K562 (cell line): ENCODE data around the gene GNAT1. TPM values are rescaled to one million over a fixed set of nuclear protein-coding genes. Genes with fewer than 3 reads are reported as not detected.

Source experiments
- DDX20 ChIP-seq: fragments of 450-650 bp; IDR thresholded peaks from 2 replicates; pipeline ENCODE4 v1.6.1; 2016; ENCODE audit warnings: missing genetic modification characterization, low read depth, mild to moderate bottlenecking, missing compliant biosample characterization, moderate library complexity
- HSF4 ChIP-seq: fragments of 250-450 bp; sonication (Bioruptor Pico); IDR thresholded peaks from 2 replicates; pipeline ENCODE4 v2.1.2; 2022; ENCODE audit warnings: mild to moderate bottlenecking, moderate library complexity, borderline replicate concordance
- JUNB ChIP-seq: fragments of 450-650 bp; formaldehyde crosslinking; conservative IDR thresholded peaks from 2 replicates; pipeline ENCODE4 v1.4.0; 2020; ENCODE audit warnings: mild to moderate bottlenecking
- PHB2 ChIP-seq: fragments of 450-650 bp; IDR thresholded peaks from 2 replicates; pipeline ENCODE4 v1.6.1; 2017; ENCODE audit warnings: low read depth
- POLR2A ChIP-seq: fragments of 450-650 bp; conservative IDR thresholded peaks from 2 replicates; pipeline ENCODE4 v1.6.1; 2016
- POLR2G ChIP-seq: fragments of 200-400 bp; formaldehyde crosslinking; IDR thresholded peaks from 2 replicates; pipeline ENCODE4 v1.6.1; 2017; ENCODE audit warnings: low read depth, mild to moderate bottlenecking, antibody characterized with exemption, low read length, moderate library complexity
- RBFOX2 ChIP-seq: fragments of 200-400 bp; formaldehyde crosslinking; IDR thresholded peaks from 2 replicates; pipeline ENCODE4 v1.6.1; 2017; ENCODE audit warnings: low read depth, mild to moderate bottlenecking, low read length, moderate library complexity
- RBM34 ChIP-seq: fragments of 200-400 bp; formaldehyde crosslinking; IDR thresholded peaks from 2 replicates; pipeline ENCODE4 v1.6.1; 2018; ENCODE audit warnings: low read length, borderline replicate concordance; ENCODE audit not compliant: insufficient read depth
- SAP30 ChIP-seq: fragments of 200-600 bp; sonication (generic); IDR thresholded peaks from 2 replicates; pipeline ENCODE4 v1.6.1; 2012; ENCODE audit warnings: borderline replicate concordance, low read depth, mild to moderate bottlenecking, moderate library complexity, low read length, control low read depth, inconsistent platforms; ENCODE audit not compliant: insufficient read depth, poor library complexity, severe bottlenecking
- SMARCE1 ChIP-seq: fragments of 450-650 bp; IDR thresholded peaks from 2 replicates; pipeline ENCODE4 v1.7.1; 2016; ENCODE audit warnings: mild to moderate bottlenecking
- SMC3 ChIP-seq: conservative IDR thresholded peaks from 2 replicates; pipeline ENCODE4 v1.6.1; 2011; ENCODE audit warnings: low read depth, low read length, improper control_type of control experiment; ENCODE audit not compliant: insufficient read depth
- SRSF9 ChIP-seq: fragments of 200-400 bp; formaldehyde crosslinking; IDR thresholded peaks from 2 replicates; pipeline ENCODE4 v1.6.1; 2017; ENCODE audit warnings: low read depth, low read length, borderline replicate concordance
- ZBTB11 ChIP-seq, 3 experiments: fragments of 200-800 bp in 1 of 3; fragments of 250-450 bp in 1 of 3; fragments of 450-650 bp in 1 of 3; sonication (Bioruptor Pico) in 1 of 3; sonication (Bioruptor generic) in 1 of 3; formaldehyde crosslinking in 1 of 3; IDR thresholded peaks; 2 replicates each; pipeline versions ENCODE4 v1.6.1 to v1.8.0; 2016 to 2022; ENCODE audit warnings: mild to moderate bottlenecking in 2 of 3, missing genetic modification characterization in 2 of 3, missing compliant biosample characterization in 1 of 3, moderate library complexity in 1 of 3
- ZNF280A ChIP-seq: fragments of 450-650 bp; IDR thresholded peaks from 2 replicates; pipeline ENCODE4 v1.6.1; 2018; ENCODE audit warnings: mild to moderate bottlenecking, low read depth; ENCODE audit not compliant: partially characterized antibody
- ZNF311 ChIP-seq: fragments of 250-450 bp; sonication (Bioruptor Pico); IDR thresholded peaks from 2 replicates; pipeline ENCODE4 v1.4.0; 2020; ENCODE audit warnings: mild to moderate bottlenecking, moderate library complexity
- ZNF592 ChIP-seq: fragments of 450-650 bp; IDR thresholded peaks from 2 replicates; pipeline ENCODE4 v1.6.1; 2017; ENCODE audit warnings: antibody characterized with exemption, mild to moderate bottlenecking
- polyA plus RNA-seq, 8 experiments: library from polyadenylated mRNA; depleted of rRNA in 4 of 8; stranded (reverse) in 5 of 8; unstranded in 3 of 8; fragments of >200 nt; fragmentation: Nextera tagmentation in 2 of 8; fragmentation: Illumina TruSeq in 1 of 8; extraction: Ambion mirVana in 2 of 8; extraction: Trizol in 1 of 8; gene quantifications; 2 replicates each; pipeline versions ENCODE4 v1.2.1 to v1.2.3, GENCODE V29; 2011 to 2014; ENCODE audit warnings: inconsistent platforms in 1 of 8, missing spikeins in 1 of 8
- total RNA-seq, 7 experiments: library from RNA; depleted of rRNA in 6 of 7; stranded (reverse); fragments of >200 nt in 6 of 7; fragmentation: Illumina TruSeq in 2 of 7; extraction: Trizol in 2 of 7; gene quantifications; 2 replicates each; pipeline versions ENCODE4 v1.2.1 to v1.2.3, GENCODE V29; 2011 to 2021; ENCODE audit warnings: low replicate concordance in 1 of 7

GNAT1 gene
- total and polyA plus RNA-seq, 9 of the 15 experiments (the other 6 are each of a cell fraction or from before 2014, with no cell fraction given), result not detected

GRCh38 chr3:50237754-50238548 lies 46.5 kb downstream of the GNAT1 start (continued):
- TF ChIP-seq ZNF280A (no peak), ZNF592 (no peak), POLR2G (peak; percentile 57), SMC3 (no peak), RBM34 (no peak), SMARCE1 (no peak), JUNB (CRISPR knock-in tag) (no peak), PHB2 (no peak), ZBTB11 (CRISPR knock-in tag; IDR thresholded peaks at IDR 0.05) (peak in 1 of 3 experiments; percentile 68; a peak in 1 of 6 replicates), SRSF9 (no peak), ZNF311 (CRISPR knock-in tag) (no peak), DDX20 (tag) (no peak), SAP30 (peak; percentile 58), RBFOX2 (peak; percentile 43), POLR2A (no peak), HSF4 (CRISPR knock-in tag) (no peak)
